ENCODE data around the gene PIEZO1. TPM values are rescaled to one million over a fixed set of nuclear protein-coding genes. Genes with fewer than 3 reads are reported as not detected.

The PIEZO1 gene
- total and polyA plus RNA-seq, 2 donors (not counting 1 experiment from before 2014, with no cell fraction given): 94.5 to 313 TPM

GRCh38 chr16:88811769-88812512 is 26.9 kb upstream of the PIEZO1 start, which contains the start of gene APRT:
APRT (minus strand) TSS chr16:88811928; CDS start chr16:88811899, 29 bp downstream.
- Histone ChIP-seq H4K20me1 (ENCODE audit: control insufficient read depth, extremely low read depth, insufficient read depth, low read length) (no peaks in the 10 kb centered on the region), H3K4me3 (replicated peaks in 1 of 4; ENCODE audit: control extremely low read depth in 1 of 4, insufficient read depth in 1 of 4, low read depth in 3 of 4, low read length in 4 of 4) (peak within 1 kb of the TSS; percentile 65 to 75 (median 72)), H3K27me3 (ENCODE audit: control insufficient read depth, insufficient read depth, low read length) (no peaks in the 10 kb centered on the region), H3K36me3 (ENCODE audit: control insufficient read depth, insufficient read depth, low read length) (peaks cover 17% of the 10 kb centered on the region), H3K4me2 (ENCODE audit: extremely low read depth, insufficient read depth, low read length) (peak within 1 kb of the TSS; percentile 83), H2AFZ (ENCODE audit: low read length) (peak within 1 kb of the TSS; percentile 74), H3K9ac (ENCODE audit: insufficient read depth, low read length) (peak within 1 kb of the TSS; percentile 91), H3K9me3 (ENCODE audit: control insufficient read depth, insufficient read depth, low read depth, low read length) (no peaks in the 10 kb centered on the region), H3K27ac (ENCODE audit: insufficient read depth, low read length) (peak within 1 kb of the TSS; percentile 88), H3K4me1 (ENCODE audit: control insufficient read depth, extremely low read depth, insufficient read depth, low read length) (peaks cover 15% of the 10 kb centered on the region), H3K79me2 (ENCODE audit: control insufficient read depth, insufficient read depth, low read length) (peaks cover 16% of the 10 kb centered on the region)
- TF ChIP-seq EZH2 (IDR thresholded peaks at IDR 0.05; ENCODE audit: low read length, missing control alignments) (no peak), CTCF (conservative IDR thresholded peaks at IDR 0.05 in 1 of 2, IDR thresholded peaks at IDR 0.05 in 1 of 2; ENCODE audit: low read depth in 1 of 2, low read length in 2 of 2) (peak; percentile 5 to 22)
- DNase-seq (ENCODE audit: low read depth in 2 of 2): peak; percentile 93 to 95

- Histone ChIP-seq H3K36me3 (ENCODE audit: control insufficient read depth, insufficient read depth, low read length) (peaks cover 20% of the 10 kb centered on the region), H4K20me1 (ENCODE audit: control insufficient read depth, extremely low read depth, insufficient read depth, low read length) (no peaks in the 10 kb centered on the region), H3K4me1 (ENCODE audit: control insufficient read depth, extremely low read depth, insufficient read depth, low read length) (peaks cover 15% of the 10 kb centered on the region), H3K9ac (ENCODE audit: insufficient read depth, low read length) (peak overlapping the region; percentile 91), H3K9me3 (ENCODE audit: control insufficient read depth, insufficient read depth, low read depth, low read length) (no peaks in the 10 kb centered on the region), H3K27ac (ENCODE audit: insufficient read depth, low read length) (peak overlapping the region; percentile 88), H2AFZ (ENCODE audit: low read length) (no peak overlapping the region), H3K4me2 (ENCODE audit: extremely low read depth, insufficient read depth, low read length) (peak overlapping the region; percentile 77), H3K79me2 (ENCODE audit: control insufficient read depth, insufficient read depth, low read length) (peaks cover 19% of the 10 kb centered on the region), H3K27me3 (ENCODE audit: control insufficient read depth, insufficient read depth, low read length) (no peaks in the 10 kb centered on the region), H3K4me3 (replicated peaks in 1 of 4; ENCODE audit: control extremely low read depth in 1 of 4, insufficient read depth in 1 of 4, low read depth in 3 of 4, low read length in 4 of 4) (peak overlapping the region; percentile 61 to 75 (median 72))
- TF ChIP-seq CTCF (conservative IDR thresholded peaks at IDR 0.05 in 1 of 2, IDR thresholded peaks at IDR 0.05 in 1 of 2; ENCODE audit: low read depth in 1 of 2, low read length in 2 of 2): no peak
- DNase-seq (ENCODE audit: low read depth in 2 of 2): peak; percentile 74 to 82
These were observed 26.1 kb upstream of the PIEZO1 start for GRCh38 chr16:88810912-88811768.

Data from fibroblast of lung (primary cell).